Neutrophil (primary cell): ENCODE measurements around the gene CNNM1.

Experiments used
- H3K27ac ChIP-seq: fragments of 200-600 bp; sonication (generic); 2 replicates; pipeline ENCODE4 v1.5.1; 2016; ENCODE audit warnings: mild to moderate bottlenecking, moderate library complexity
- H3K27me3 ChIP-seq: fragments of 200-600 bp; sonication (generic); 2 replicates; pipeline ENCODE4 v1.6.0; 2016; ENCODE audit warnings: mild to moderate bottlenecking
- H3K36me3 ChIP-seq: fragments of 200-600 bp; sonication (generic); 2 replicates; pipeline ENCODE4 v1.5.1; 2017
- H3K4me1 ChIP-seq, 2 experiments: fragments of 200-600 bp in 1 of 2; sonication (generic) in 1 of 2; 1 replicate in 1 of 2; 2 replicates in 1 of 2; pipeline versions ENCODE4 v1.5.1 to v1.6.1; 2013 to 2016; ENCODE audit warnings: low read depth in 1 of 2, low read length in 1 of 2, mild to moderate bottlenecking in 1 of 2, moderate library complexity in 1 of 2; ENCODE audit not compliant: control insufficient read depth in 1 of 2, insufficient read depth in 1 of 2
- H3K4me3 ChIP-seq, 2 experiments: fragments of 200-600 bp in 1 of 2; sonication (generic) in 1 of 2; 1 replicate in 1 of 2; 2 replicates in 1 of 2; pipeline ENCODE4 v1.5.1; 2013 to 2016; ENCODE audit warnings: low read depth in 1 of 2, low read length in 1 of 2, mild to moderate bottlenecking in 1 of 2, moderate library complexity in 1 of 2
- H3K9me3 ChIP-seq: fragments of 200-600 bp; sonication (generic); 2 replicates; pipeline ENCODE4 v1.5.1; 2016
- CTCF ChIP-seq: fragments of 200-600 bp; sonication (generic); IDR thresholded peaks from 2 replicates; pipeline ENCODE4 v1.5.1; 2016; ENCODE audit warnings: antibody characterized with exemption

Gene CNNM1

GRCh38 chr10:99315853-99316252, 13.3 kb upstream of the CNNM1 start:
- H3K4me3 ChIP-seq = no peak overlapping the region
- no peak overlapping the region for H3K27ac ChIP-seq
- H3K4me1 ChIP-seq = no peaks in the 10 kb centered on the region
- H3K36me3 ChIP-seq = no peaks in the 10 kb centered on the region
- H3K9me3 ChIP-seq = no peaks in the 10 kb centered on the region
- TF ChIP-seq CTCF = no peak
- H3K27me3 ChIP-seq = peaks cover 13% of the 10 kb centered on the region

GRCh38 chr10:99316374-99316773, 12.8 kb upstream of the CNNM1 start:
- no peak overlapping the region for H3K27ac ChIP-seq
- TF ChIP-seq CTCF = no peak

GRCh38 chr10:99318048-99318447, 11.1 kb upstream of the CNNM1 start:
- Histone ChIP-seq H3K36me3 (no peaks in the 10 kb centered on the region), H3K4me3 (no peak overlapping the region), H3K4me1 (no peaks in the 10 kb centered on the region), H3K27ac (no peak overlapping the region), H3K9me3 (no peaks in the 10 kb centered on the region), H3K27me3 (peaks cover 34% of the 10 kb centered on the region)
- no peak for TF ChIP-seq CTCF

More at GRCh38 chr10:99316374-99316773, 12.8 kb upstream of the CNNM1 start:
- H3K4me1 ChIP-seq = no peaks in the 10 kb centered on the region
- H3K36me3 ChIP-seq = no peaks in the 10 kb centered on the region
- no peaks in the 10 kb centered on the region for H3K9me3 ChIP-seq
- no peak overlapping the region for H3K4me3 ChIP-seq
- H3K27me3 ChIP-seq = peaks cover 17% of the 10 kb centered on the region

- Histone ChIP-seq H3K4me3 (no peak overlapping the region), H3K27me3 (peaks cover 38% of the 10 kb centered on the region), H3K9me3 (no peaks in the 10 kb centered on the region), H3K4me1 (no peaks in the 10 kb centered on the region), H3K36me3 (no peaks in the 10 kb centered on the region), H3K27ac (no peak overlapping the region)
- TF ChIP-seq CTCF = no peak
These were observed 10.7 kb upstream of the CNNM1 start for GRCh38 chr10:99318475-99318874.

- no peaks in the 10 kb centered on the region for H3K36me3 ChIP-seq
- H3K27me3 ChIP-seq = peaks cover 85% of the 10 kb centered on the region
- H3K4me1 ChIP-seq = peaks cover 0 to 11% of the 10 kb centered on the region in 2 experiments
- H3K9me3 ChIP-seq = no peaks in the 10 kb centered on the region
- no peak overlapping the region for H3K4me3 ChIP-seq
- TF ChIP-seq CTCF = no peak
- H3K27ac ChIP-seq = no peak overlapping the region
These were observed 3.9 kb upstream of the CNNM1 start for GRCh38 chr10:99325281-99325680.

GRCh38 chr10:99326871-99327270, 2.3 kb upstream of the CNNM1 start:
- H3K36me3 ChIP-seq = no peaks in the 10 kb centered on the region
- no peaks in the 10 kb centered on the region for H3K9me3 ChIP-seq
- TF ChIP-seq CTCF = no peak
- H3K27me3 ChIP-seq = peaks cover 86% of the 10 kb centered on the region
- no peak overlapping the region for H3K27ac ChIP-seq
- H3K4me1 ChIP-seq = peaks cover 0 to 12% of the 10 kb centered on the region in 2 experiments
- H3K4me3 ChIP-seq = no peak overlapping the region
